ENCODE measurements around the gene ZNF526. TPM values are rescaled to one million over a fixed set of nuclear protein-coding genes. Genes with fewer than 3 reads are reported as not detected.

ZNF526 gene
- total RNA-seq, 4 donors from 2014 or later, result 4.3 to 6.3 (median 6.3) TPM

GRCh38 chr19:42224940-42225717, 5.0 kb downstream of the ZNF526 start:
- WGBS, 2 donors, result 95% methylated on average over 26 to 37 of the region's 37 CpGs
- Histone ChIP-seq H3K4me1 (peaks cover 0 to 35% (median 10%) of the 10 kb centered on the region in 4 donors), H3K27ac (no peak overlapping the region), H3K36me3 (peaks cover 0 to 72% (median 11%) of the 10 kb centered on the region in 3 donors), H3K27me3 (no peaks in the 10 kb centered on the region), H3K9me3 (no peaks in the 10 kb centered on the region), H3K4me3 (no peak overlapping the region)
- DNase-seq (ENCODE audit: low spot score in 2 of 2), result no peak
- TF ChIP-seq CTCF (IDR thresholded peaks at IDR 0.05) (no peak), POLR2A (IDR thresholded peaks at IDR 0.05) (no peak), EP300 (IDR thresholded peaks at IDR 0.05) (no peak)

- WGBS, 2 donors, result 95 to 98% methylated on average over 21 to 31 of the region's 33 CpGs
- H3K36me3 ChIP-seq, result peaks cover 0 to 78% (median 15%) of the 10 kb centered on the region in 3 donors
Observed at GRCh38 chr19:42225718-42226292, 5.7 kb downstream of the ZNF526 start.

GRCh38 chr19:42226886-42227285, 6.8 kb downstream of the ZNF526 start:
- Histone ChIP-seq H3K27me3 (no peaks in the 10 kb centered on the region), H3K9me3 (no peaks in the 10 kb centered on the region), H3K27ac (no peak overlapping the region), H3K4me3 (no peak overlapping the region), H3K4me1 (peaks cover 0 to 29% (median 7%) of the 10 kb centered on the region in 4 donors), H3K36me3 (peaks cover 0 to 89% (median 19%) of the 10 kb centered on the region in 3 donors)
- no peak for DNase-seq (ENCODE audit: low spot score in 2 of 2)
- 93% methylated on average over 1 of the region's 1 CpG for WGBS, 2 donors
- TF ChIP-seq EP300 (IDR thresholded peaks at IDR 0.05) (no peak), CTCF (IDR thresholded peaks at IDR 0.05) (no peak), POLR2A (IDR thresholded peaks at IDR 0.05) (no peak)

More at GRCh38 chr19:42225718-42226292, 5.7 kb downstream of the ZNF526 start:
- Histone ChIP-seq H3K27me3 (no peaks in the 10 kb centered on the region), H3K4me3 (no peak overlapping the region), H3K4me1 (peaks cover 0 to 38% (median 12%) of the 10 kb centered on the region in 4 donors), H3K27ac (no peak overlapping the region), H3K9me3 (no peaks in the 10 kb centered on the region)
- no peak for DNase-seq (ENCODE audit: low spot score in 2 of 2)
- TF ChIP-seq POLR2A (IDR thresholded peaks at IDR 0.05), result no peak
- TF ChIP-seq EP300 (IDR thresholded peaks at IDR 0.05), result no peak
- no peak for TF ChIP-seq CTCF (IDR thresholded peaks at IDR 0.05)

GRCh38 chr19:42228641-42229040, 8.5 kb downstream of the ZNF526 start:
- Histone ChIP-seq H3K4me1 (peaks cover 0 to 28% (median 7%) of the 10 kb centered on the region in 4 donors), H3K4me3 (no peak overlapping the region), H3K27me3 (no peaks in the 10 kb centered on the region), H3K36me3 (peaks cover 0 to 98% (median 30%) of the 10 kb centered on the region in 3 donors), H3K27ac (no peak overlapping the region), H3K9me3 (no peaks in the 10 kb centered on the region)
- TF ChIP-seq CTCF (IDR thresholded peaks at IDR 0.05), result no peak
- no peak for TF ChIP-seq EP300 (IDR thresholded peaks at IDR 0.05)
- TF ChIP-seq POLR2A (IDR thresholded peaks at IDR 0.05), result no peak
- WGBS, 2 donors, result 78 to 88% methylated on average over 4 of the region's 4 CpGs
- no peak for DNase-seq (ENCODE audit: low spot score in 2 of 2)

GRCh38 chr19:42229301-42229854, 9.3 kb downstream of the ZNF526 start:
- no peak for DNase-seq (ENCODE audit: low spot score in 2 of 2)
- no peak overlapping the region for H3K4me3 ChIP-seq
- peak overlapping the region in 1 of 4 donors; percentile 56 for H3K27ac ChIP-seq
- H3K4me1 ChIP-seq, result peaks cover 0 to 34% (median 7%) of the 10 kb centered on the region in 4 donors
- TF ChIP-seq CTCF (IDR thresholded peaks at IDR 0.05) (no peak), POLR2A (IDR thresholded peaks at IDR 0.05) (no peak), EP300 (IDR thresholded peaks at IDR 0.05) (no peak)
- peaks cover 0 to 100% (median 33%) of the 10 kb centered on the region in 3 donors for H3K36me3 ChIP-seq
- no peaks in the 10 kb centered on the region for H3K9me3 ChIP-seq
- WGBS, 2 donors, result 53 to 64% methylated on average over 4 of the region's 4 CpGs
- H3K27me3 ChIP-seq, result no peaks in the 10 kb centered on the region
